H54 (cell line): Measurements from ENCODE around the gene TAS1R3.

Source experiments
- DNase-seq: peaks from one replicate; pipeline ENCODE4 v3.0.0; 2011; ENCODE audit warnings: low spot score, mixed read lengths; ENCODE audit not compliant: insufficient read length
- FAIRE-seq: peaks from 3 replicates; lab custom pipeline; 2011; peaks lifted over from hg19 to GRCh38; lab: Jason Lieb, UNC
- POLR2A ChIP-seq: IDR thresholded peaks from 2 replicates; pipeline ENCODE4 v1.6.1; 2011; ENCODE audit warnings: low read depth, mild to moderate bottlenecking, low read length

Gene TAS1R3

DNA sequence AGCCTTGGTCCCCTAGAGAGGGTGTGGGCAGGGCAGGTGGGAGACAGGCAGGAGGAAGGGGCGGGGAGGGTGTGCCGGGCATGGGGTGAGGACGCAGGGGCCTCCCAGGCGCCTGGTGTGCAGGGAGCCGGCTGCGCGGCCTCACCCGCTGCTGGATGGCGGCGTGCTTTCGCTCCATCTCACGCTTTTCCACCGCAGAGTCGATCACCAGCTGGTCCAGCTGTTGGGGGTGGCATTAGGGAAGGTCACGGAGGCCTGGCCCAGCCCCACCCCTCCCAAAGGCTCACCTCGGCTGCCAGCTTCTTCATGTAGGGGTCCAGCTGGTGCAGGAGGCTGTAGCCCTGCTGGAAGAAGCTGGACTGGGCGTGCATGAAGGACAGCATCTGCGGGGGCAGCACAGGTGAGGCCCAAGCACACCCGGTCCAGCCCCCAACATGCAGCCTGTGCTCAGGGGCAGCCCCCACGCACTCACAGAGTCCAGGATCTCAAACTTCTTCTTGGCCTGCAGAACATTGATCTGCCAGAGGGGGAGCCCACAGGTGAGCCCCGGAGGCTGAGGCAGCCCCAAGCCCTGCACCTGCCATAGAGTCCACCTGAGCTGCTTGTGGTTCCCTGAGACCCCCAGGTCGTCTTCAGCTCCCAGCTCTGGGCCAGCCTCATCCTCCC is 31.3 kb upstream of the TAS1R3 start:
- FAIRE-seq (no peak), DNase-seq (no peak)

DNA sequence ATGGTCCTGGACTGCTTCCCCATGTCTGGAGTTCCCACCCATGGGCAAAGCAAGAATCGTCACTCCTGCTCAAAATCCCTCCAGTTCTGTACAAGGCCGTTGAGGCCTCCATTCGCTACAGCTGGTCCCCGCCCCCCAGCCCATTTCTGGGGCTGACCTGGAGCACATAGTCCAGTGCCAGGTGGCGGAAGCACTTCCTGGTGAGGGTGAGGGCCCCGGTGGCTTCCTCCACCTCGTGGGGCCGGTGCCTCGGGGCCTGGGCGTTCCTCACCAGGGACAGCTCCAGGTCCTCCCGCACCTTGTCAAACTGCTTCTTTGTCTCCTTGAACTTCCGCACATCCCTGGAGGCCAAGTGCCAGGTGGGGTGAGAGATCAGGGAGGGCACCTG is 30.7 kb upstream of the TAS1R3 start:
- DNase-seq (no peak), FAIRE-seq (no peak)
- no peak for TF ChIP-seq POLR2A

More for the DNA sequence above, 31.3 kb upstream of the TAS1R3 start:
- TF ChIP-seq POLR2A: no peak

DNA sequence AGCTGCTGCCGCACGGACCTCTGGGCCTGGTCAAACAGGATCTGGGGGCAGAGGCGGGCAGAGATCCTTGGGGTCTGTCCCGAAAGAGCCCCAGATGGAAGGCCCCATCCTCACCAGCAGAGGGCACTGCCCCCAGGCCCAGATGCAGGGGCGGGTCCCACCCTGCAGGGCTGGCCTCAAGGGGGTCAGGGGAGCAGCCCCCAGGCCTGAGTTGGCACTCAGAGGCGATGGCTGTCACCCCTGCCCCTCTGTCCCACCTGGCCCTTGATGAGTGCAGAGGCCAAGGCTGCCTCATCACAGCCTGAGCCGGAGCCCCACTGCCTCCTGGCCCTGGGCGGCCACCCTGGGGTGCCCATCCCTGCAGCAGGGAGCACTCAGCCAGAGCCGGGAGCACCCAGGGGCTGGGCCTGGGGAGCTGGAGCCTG is 29.1 kb upstream of the TAS1R3 start:
- FAIRE-seq: no peak
- DNase-seq: no peak
- TF ChIP-seq POLR2A: no peak

DNA sequence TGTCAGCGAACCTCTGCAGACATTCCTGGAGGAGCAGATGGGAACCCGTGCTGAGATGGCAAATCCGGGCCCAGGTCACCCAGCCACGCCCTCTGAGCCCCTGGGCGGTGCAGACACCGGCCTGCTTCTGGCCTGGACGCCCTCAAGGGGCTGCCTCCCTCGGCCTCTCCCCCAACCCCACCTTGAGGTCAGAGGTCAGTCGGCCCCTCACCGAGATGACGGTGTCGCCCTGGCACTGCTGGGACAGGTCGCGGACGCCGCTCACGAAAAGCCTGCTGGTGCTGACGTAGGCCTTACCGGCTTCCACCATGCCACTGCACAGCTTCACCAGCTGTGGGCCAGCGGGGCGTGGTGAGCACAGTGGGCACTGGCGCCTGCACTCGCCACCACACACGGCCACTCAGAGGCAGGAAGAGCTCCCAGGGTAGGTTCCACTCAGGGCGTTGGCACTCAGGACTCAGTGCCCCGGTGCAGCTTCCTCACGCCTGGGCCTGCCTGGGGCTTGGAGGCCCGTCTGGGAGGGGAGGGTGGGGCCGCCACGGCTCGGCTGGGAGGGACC is 28.1 kb upstream of the TAS1R3 start:
- no peak for FAIRE-seq
- TF ChIP-seq POLR2A: no peak
- DNase-seq: no peak

DNA sequence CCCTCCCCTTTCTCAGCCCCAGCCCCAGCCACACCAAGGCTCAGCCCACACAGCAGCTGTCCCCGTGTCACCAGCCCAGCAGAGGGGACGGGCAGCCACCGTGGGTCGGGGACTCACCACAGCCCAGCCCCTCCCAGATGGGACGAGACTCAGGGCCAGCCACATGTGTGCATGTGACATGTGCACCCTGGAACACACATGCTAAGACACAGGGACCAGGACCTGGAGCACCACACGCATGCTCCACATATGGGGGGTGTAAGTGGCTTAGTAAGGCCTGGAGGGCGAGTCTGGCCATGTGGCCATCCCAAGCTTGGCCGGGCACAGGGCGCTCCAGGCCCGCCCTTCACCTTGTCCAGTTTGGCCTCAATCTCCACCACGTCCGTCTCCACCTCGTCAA is 27.3 kb upstream of the TAS1R3 start:
- TF ChIP-seq POLR2A: no peak
- DNase-seq (no peak), FAIRE-seq (no peak)

DNA sequence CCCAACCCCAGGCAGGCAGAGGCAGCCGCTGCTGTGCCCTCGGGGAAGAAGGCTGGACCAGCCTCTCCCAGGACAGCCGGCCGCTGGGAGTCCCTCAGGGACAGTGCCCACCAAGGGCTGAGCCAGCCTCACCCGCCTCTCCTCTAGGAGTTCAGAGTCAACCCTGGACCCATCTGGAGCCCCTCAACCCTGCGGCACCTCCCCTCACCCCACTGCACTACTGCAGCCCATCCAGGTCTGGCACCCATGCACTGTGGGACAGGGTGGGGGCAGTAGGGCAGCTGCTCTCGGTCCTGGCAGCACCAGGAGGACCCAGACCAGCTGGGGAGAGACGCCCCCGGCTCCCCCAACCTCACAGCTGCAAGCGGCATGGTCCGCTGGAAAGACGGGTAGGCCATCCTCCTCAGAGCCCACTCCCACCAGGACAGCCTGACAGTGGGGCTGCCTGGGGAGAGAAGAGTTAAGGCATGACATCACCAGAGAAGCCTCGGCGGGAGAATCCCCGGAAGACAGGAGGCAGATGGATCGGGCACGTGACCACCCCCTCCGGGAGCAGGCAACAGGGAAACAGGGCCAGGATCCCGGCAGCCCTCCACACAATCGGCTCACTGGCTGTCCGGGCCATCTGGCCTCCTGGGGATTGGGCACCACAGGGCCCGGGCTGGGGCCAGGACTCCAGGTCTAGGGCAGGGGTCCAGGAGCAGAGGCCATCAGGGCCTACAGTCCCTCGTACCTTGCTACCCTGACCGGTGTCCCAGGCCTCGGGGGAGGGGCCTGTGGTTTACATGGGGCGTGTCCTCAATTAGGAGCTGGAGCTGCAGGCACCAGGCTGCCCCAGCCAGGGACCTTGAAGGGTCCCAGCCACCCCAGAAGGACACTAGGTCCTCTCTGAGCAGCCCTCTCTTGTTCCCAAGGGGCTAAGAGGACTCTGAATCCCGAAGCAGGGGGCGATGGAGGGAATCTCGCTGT is 26.5 kb upstream of the TAS1R3 start:
- DNase-seq: peak; percentile 73
- TF ChIP-seq POLR2A: no peak
- no peak for FAIRE-seq

DNA sequence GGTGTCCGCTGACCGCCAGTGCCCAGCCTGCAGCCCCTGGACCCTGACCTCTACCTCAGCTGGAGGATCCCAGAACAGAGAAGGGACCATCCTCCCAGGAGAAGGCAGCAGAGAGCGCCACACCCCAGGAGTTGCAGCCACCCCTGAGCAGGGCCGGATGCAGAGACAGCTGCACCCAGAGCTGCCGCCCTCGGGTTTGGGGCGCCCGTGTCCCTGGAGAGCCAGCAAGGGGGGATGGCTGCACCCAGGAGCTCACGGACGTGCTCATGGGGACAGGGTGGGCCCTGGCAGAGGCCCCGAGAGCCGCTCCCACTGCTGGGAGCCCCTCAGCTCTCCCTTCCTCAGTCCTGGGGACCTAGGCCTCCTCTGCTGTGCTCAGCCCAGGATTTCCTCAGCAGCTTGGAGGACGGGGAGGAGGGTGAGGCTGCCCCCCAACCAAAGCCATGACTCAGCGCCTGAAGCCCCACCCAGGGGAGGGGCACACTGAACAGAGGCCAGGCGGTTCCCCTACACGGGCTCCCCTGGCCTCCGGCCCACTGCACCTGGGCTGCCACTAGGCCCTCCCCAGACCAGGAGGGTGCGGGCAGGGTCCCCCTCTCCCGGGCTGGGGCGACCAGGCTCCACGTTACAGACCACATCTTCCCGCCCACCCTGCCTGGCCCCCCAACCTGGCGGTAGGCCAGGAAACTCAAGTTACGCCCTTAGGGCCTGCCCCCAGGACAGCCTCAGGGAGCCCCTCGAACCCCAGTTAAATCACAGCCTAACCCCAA is 25.6 kb upstream of the TAS1R3 start:
- FAIRE-seq (peak; percentile 45), DNase-seq (peak; percentile 85)
- no peak for TF ChIP-seq POLR2A

DNA sequence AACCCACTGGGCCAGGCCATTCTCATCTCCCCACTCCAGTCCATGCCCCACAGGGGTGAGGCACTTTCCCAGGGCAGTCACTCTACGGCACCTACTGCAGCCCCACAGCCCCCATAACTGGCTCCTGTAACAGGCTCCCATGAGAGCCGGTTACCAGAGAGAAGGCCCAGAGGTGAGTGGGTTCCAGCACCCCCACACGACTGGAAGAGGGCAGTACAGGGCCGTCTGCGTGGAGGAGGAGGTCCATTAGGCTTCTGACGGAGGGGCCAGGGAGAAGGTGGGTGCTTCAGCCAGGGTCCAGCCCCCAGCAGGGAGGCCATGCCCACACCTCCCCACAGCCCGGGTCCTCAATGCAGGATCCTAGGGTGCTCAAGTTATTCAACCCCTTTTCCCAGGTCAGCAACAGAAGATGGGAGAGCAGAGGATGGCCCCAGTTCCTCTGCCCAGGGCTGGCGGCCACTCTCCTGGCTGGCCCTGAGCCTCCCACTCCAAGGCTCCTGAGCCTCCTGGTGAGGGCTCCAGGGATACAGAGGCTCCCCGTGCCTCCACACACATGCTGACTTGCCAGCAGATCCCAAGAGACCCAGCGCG is 24.9 kb upstream of the TAS1R3 start:
- DNase-seq: no peak
- no peak for FAIRE-seq
- TF ChIP-seq POLR2A: no peak

DNA sequence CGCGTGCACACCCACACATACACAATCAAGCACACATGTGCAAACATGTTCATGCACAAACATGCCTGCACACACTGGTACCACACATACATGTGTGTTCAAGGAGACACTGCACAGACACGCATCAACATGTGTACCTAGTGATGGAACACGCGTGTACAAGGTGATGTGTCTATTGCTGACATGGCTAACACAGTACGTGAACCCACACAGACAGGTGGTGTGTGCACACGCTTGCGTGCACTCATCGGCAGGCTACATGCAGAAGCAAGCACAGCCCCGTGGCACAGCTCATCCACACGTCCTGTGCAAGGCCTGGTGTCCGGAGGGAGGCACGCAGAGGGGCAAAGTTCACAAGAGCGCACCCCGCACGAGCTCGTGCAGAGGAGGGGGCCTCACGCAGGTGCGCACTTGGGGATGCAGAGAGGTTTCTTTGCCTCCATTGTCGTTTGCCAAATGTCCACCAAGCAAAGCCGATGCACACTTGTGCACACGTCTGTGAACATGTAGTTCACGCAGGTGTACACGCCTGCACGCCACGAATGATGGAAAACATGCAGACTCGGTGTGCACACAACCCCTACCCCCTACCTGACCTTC is 24.3 kb upstream of the TAS1R3 start:
- no peak for DNase-seq
- TF ChIP-seq POLR2A: no peak
- FAIRE-seq: no peak

DNA sequence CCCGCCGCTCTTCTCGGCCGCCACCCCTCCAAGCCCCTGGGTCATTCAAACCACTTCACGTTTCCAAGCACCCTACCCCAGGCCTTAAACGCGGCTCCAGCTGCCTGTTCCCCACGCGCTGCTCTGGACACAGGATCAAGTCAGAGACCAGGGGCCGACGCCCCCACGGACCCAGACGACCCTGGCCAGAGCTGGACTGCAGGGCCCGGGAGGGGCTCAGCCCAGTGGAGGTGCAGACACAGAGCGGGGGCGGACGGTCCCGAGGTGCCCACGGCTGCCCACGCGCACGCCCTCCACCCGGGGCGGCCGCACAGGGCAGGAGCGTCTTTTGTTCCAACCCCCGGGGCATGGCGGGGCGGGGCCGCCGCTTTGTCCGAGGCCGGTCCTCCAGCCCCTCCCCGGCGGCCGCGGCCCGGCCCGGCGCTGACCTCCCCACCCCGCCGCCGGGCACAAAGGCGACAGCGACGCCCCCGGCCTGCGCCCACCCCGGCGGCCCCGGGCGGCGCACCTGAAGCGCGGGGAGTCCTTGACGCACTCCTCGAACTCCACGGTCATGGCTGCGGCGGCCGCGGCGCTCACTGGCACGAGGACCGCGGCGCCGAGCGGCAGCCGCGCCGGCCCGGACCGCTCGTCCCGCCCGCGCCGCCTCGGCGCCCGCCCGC is 23.7 kb upstream of the TAS1R3 start:
- FAIRE-seq (no peak), DNase-seq (no peak)
- TF ChIP-seq POLR2A: peak; percentile 38

DNA sequence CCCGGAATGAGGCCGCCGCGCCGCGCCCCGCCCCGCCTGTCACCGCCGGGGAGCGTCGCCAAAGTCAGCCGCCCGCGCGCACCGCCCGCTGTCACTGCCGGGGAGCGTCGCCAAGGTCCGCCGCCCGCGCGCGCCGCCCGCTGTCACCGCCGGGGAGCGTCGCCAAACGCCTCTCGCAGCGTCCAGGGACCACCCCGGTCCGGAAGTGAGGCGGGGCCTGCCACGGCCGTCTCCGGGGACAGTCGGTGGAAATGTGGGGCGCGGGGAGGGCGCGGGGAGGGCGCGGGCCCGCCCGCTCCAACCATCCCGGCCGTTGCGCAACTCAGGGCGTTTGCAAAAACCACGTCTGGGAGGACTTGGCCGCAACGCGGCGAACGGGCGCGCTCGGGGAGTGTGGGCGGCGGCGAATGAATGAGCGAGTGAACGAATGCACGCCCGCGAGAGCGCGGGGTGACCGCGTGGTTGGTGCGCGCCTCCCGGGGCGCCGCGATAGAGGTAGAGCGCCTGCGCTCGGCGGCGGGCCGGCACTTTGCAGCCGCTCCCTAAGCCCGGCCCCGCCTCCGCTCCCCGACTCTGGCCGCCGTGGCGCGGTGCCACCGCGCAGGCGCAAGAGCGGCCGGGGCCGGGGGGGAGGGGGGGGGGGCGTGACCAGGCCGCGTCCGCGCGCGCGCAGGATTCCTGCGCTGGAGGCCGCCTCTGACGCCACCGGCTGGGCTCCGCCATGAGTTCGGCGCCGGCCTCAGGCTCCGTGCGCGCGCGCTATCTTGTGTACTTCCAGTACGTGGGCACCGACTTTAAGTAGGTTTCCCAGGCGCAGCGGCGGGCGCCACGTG is 22.9 kb upstream of the TAS1R3 start, which contains the start of the genes ACAP3 and PUSL1:
Gene ACAP3 (minus strand): TSS at position 8 of the 833 bp plus-strand sequence. CDS start 115 bp downstream, outside the sequence.
Gene PUSL1 (plus strand): TSS at position 675 of the 833 bp plus-strand sequence. CDS start 47 bp downstream, at position 722.
- peak; percentile 92 for DNase-seq
- TF ChIP-seq POLR2A: peak; percentile 43; the same call in 1 of the 2 replicates
- no peak for FAIRE-seq
